BE2C (cell line): ENCODE data around the gene RNASEH1.
"Not testable (repeated sequence)": the region's sequence is repeated elsewhere in the genome, so short reads cannot be mapped to it uniquely, and the experiment has no call there.

Experiments
- DNase-seq: peaks from one replicate; pipeline ENCODE4 v3.0.0-alpha.2; 2020
- H3K27me3 ChIP-seq: fragments of 250-450 bp; sonication (Bioruptor Pico); 2 replicates; pipeline ENCODE4 v1.5.1; 2020; ENCODE audit warnings: mild to moderate bottlenecking
- H3K36me3 ChIP-seq: fragments of 250-450 bp; sonication (Bioruptor Pico); 2 replicates; pipeline ENCODE4 v1.5.1; 2020; ENCODE audit warnings: mild to moderate bottlenecking
- H3K4me1 ChIP-seq: fragments of 250-450 bp; sonication (Bioruptor Pico); 2 replicates; pipeline ENCODE4 v1.5.1; 2020
- H3K4me3 ChIP-seq: 2 replicates; pipeline ENCODE4 v1.5.1; 2011; ENCODE audit warnings: low read depth, low read length
- H3K9me3 ChIP-seq: fragments of 250-450 bp; sonication (Bioruptor Pico); 2 replicates; pipeline ENCODE4 v1.5.1; 2020
- TF ChIP-seq, protein P1 (sequence below): IDR thresholded peaks from 2 replicates; pipeline ENCODE4 v1.5.1; 2012; ENCODE audit warnings: mild to moderate bottlenecking, low read depth, low read length

Gene RNASEH1

GRCh38 chr2:3516831-3517230, 41.3 kb downstream of the RNASEH1 start:
- Histone ChIP-seq H3K27me3 (no peaks in the 10 kb centered on the region), H3K9me3 (no peaks in the 10 kb centered on the region), H3K4me3 (no peak overlapping the region), H3K4me1 (no peaks in the 10 kb centered on the region), H3K36me3 (no peaks in the 10 kb centered on the region)
- TF ChIP-seq, protein P1, sequence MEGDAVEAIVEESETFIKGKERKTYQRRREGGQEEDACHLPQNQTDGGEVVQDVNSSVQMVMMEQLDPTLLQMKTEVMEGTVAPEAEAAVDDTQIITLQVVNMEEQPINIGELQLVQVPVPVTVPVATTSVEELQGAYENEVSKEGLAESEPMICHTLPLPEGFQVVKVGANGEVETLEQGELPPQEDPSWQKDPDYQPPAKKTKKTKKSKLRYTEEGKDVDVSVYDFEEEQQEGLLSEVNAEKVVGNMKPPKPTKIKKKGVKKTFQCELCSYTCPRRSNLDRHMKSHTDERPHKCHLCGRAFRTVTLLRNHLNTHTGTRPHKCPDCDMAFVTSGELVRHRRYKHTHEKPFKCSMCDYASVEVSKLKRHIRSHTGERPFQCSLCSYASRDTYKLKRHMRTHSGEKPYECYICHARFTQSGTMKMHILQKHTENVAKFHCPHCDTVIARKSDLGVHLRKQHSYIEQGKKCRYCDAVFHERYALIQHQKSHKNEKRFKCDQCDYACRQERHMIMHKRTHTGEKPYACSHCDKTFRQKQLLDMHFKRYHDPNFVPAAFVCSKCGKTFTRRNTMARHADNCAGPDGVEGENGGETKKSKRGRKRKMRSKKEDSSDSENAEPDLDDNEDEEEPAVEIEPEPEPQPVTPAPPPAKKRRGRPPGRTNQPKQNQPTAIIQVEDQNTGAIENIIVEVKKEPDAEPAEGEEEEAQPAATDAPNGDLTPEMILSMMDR: no peak
- DNase-seq: no peak

- not testable (repeated sequence) for DNase-seq, H3K4me1 ChIP-seq, H3K4me3 ChIP-seq, H3K27me3 ChIP-seq, H3K36me3 ChIP-seq, H3K9me3 ChIP-seq
Measured at GRCh38 chr2:3515438-3515837, 42.7 kb downstream of the RNASEH1 start.

- TF ChIP-seq, protein P1: no peak
- Histone ChIP-seq H3K27me3 (no peaks in the 10 kb centered on the region), H3K9me3 (no peaks in the 10 kb centered on the region), H3K36me3 (no peaks in the 10 kb centered on the region; the same call in 1 of the 2 replicates), H3K4me1 (no peaks in the 10 kb centered on the region), H3K4me3 (no peak overlapping the region)
- no peak for DNase-seq
Measured at GRCh38 chr2:3513026-3513810, 44.9 kb downstream of the RNASEH1 start.

DNA sequence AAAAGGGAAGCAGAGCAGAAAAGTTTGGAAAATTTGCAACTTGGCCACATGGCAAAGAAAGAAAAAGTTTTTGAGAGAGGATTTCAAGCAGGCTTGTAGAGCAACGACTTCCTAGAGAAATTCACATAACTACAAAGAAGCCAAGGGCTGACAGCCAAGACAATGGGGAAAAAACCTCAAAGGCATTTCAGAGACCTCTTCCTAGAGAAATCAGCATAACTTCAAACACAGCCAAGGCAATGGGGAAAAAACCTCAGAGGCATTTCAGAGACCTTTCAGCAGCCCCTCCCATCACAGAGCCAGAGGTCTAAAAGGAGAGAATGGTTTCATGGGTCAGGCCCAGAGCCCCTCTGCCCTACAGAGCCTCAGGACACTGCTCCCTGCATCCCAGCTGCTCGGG, 46.0 kb downstream of the RNASEH1 start:
- Histone ChIP-seq H3K4me3 (no peak overlapping the region), H3K4me1 (no peaks in the 10 kb centered on the region), H3K9me3 (no peaks in the 10 kb centered on the region), H3K27me3 (no peaks in the 10 kb centered on the region), H3K36me3 (no peaks in the 10 kb centered on the region; the same call in 1 of the 2 replicates)
- DNase-seq: no peak
- TF ChIP-seq, protein P1: no peak

GRCh38 chr2:3505771-3506170, 52.4 kb downstream of the RNASEH1 start:
- no peak overlapping the region for H3K4me3 ChIP-seq
- DNase-seq: no peak
- H3K4me1 ChIP-seq: no peaks in the 10 kb centered on the region
- H3K36me3 ChIP-seq: no peaks in the 10 kb centered on the region
- TF ChIP-seq, protein P1: no peak
- H3K27me3 ChIP-seq: no peaks in the 10 kb centered on the region
- no peaks in the 10 kb centered on the region for H3K9me3 ChIP-seq

- no peaks in the 10 kb centered on the region for H3K4me1 ChIP-seq
- DNase-seq: no peak
- H3K27me3 ChIP-seq: no peaks in the 10 kb centered on the region
- H3K4me3 ChIP-seq: no peak overlapping the region
- TF ChIP-seq, protein P1: no peak
- no peaks in the 10 kb centered on the region for H3K9me3 ChIP-seq
- H3K36me3 ChIP-seq: no peaks in the 10 kb centered on the region
Measured at GRCh38 chr2:3504741-3505140, 53.4 kb downstream of the RNASEH1 start.
